Measurements from ENCODE around the gene CDK19. TPM values are rescaled to one million over a fixed set of nuclear protein-coding genes. Genes with fewer than 3 reads are reported as not detected.

CDK19 gene
- polyA plus RNA-seq, 4 donors = 31.3 to 48.7 (median 45.4) TPM

- no peak for DNase-seq (ENCODE audit: low read depth in 4 of 4, low spot score in 3 of 4)
Observed at GRCh38 chr6:110560239-110561007, 254.8 kb downstream of the CDK19 start.

Other genes with a start within 250 kb of the CDK19 start
- gene AMD1, start 59.3 kb upstream of the CDK19 start, polyA plus RNA-seq (ENCODE audit: insufficient read length in 4 of 4) = 10 to 100 TPM; 77.8 to 88.7 (median 79.3) TPM
- 100 to 1,000 TPM in 2 of 4 donors, 10 to 100 TPM in 2; 72.8 to 118 (median 94.2) TPM for gene GTF3C6, start 143.2 kb upstream of the CDK19 start, polyA plus RNA-seq (ENCODE audit: insufficient read length in 4 of 4)
- gene RPF2, start 166.6 kb upstream of the CDK19 start, polyA plus RNA-seq (ENCODE audit: insufficient read length in 4 of 4) = 10 to 100 TPM; 32.2 to 42.6 (median 36.1) TPM

Data from left renal pelvis (tissue), 4 donors.